Body of pancreas (tissue), 4 donors: ENCODE results near the gene MRTFB.
"Not testable (repeated sequence)": the region's sequence is repeated elsewhere in the genome, so short reads cannot be mapped to it uniquely, and the experiment has no call there.

ENCODE experiments used
- CTCF ChIP-seq, 7 experiments: fragments of 450-650 bp in 4 of 7; fragments of 200-600 bp in 3 of 7; sonication (generic) in 3 of 7; IDR thresholded peaks; one replicate each; pipeline ENCODE4 v1.5.1; 2016 to 2019; ENCODE audit warnings: antibody characterized with exemption in 7 of 7
- POLR2A ChIP-seq, 3 donors: fragments of 450-650 bp; IDR thresholded peaks; one replicate each; pipeline ENCODE4 v1.6.1; 2016; ENCODE audit warnings: antibody characterized with exemption in 3 of 3, mild to moderate bottlenecking in 2 of 3

- not testable (repeated sequence) for TF ChIP-seq CTCF, POLR2A (IDR thresholded peaks at IDR 0.05)
Observed at GRCh38 chr16:14023526-14023925, 47.6 kb upstream of the MRTFB start.
